GM19099 (cell line): ENCODE measurements around the gene MS4A7.

Experiments used
- POLR2A ChIP-seq: IDR thresholded peaks from 3 replicates; pipeline ENCODE4 v1.6.1; 2011; ENCODE audit warnings: low read depth; ENCODE audit not compliant: insufficient read length; ENCODE audit errors: extremely low read depth

The MS4A7 gene, protein sequence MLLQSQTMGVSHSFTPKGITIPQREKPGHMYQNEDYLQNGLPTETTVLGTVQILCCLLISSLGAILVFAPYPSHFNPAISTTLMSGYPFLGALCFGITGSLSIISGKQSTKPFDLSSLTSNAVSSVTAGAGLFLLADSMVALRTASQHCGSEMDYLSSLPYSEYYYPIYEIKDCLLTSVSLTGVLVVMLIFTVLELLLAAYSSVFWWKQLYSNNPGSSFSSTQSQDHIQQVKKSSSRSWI

DNA sequence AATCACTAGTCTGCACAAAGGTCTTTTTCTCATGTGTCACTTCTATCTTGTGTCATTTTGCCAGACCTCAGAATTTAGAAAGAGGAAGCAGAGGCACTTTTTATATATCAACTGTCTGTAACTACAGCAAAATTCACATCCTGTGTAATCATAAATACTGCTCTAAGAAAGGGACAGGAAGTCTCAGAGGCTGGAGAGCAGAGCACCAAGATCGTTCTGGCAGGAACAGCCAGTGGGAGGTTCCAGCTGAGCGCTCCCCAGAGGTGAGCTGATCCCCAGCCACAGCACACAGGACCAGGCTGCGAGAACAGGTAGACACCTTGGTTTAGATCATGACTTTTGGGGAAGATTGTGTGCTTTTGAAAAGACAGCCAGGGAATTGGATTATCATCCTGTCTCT lies at the start of gene MS4A7:
MS4A7 (plus strand) TSS at position 179 of the 400 bp plus-strand sequence. CDS start 4,610 bp downstream, outside the sequence.
- TF ChIP-seq POLR2A: no peak

DNA sequence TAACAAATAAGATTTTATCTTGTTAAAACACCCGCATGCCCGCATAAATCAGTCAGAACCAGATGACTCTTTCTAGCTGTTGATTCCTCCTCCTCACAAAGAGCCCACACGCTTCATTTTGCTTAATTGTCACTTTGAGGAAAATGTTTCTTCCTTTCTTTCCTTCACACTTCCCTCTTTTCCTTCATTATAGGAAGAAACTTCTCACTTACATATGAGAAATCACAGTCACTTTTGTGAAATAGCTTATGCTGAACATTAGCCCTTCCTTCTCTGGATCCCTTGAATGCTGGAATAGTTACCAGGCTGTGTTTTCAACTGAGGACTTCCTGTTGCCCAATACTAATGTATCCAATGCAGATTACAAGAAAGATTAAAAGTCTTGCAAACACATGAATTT lies 45.5 kb upstream of the MS4A7 start:
- no peak for TF ChIP-seq POLR2A

DNA sequence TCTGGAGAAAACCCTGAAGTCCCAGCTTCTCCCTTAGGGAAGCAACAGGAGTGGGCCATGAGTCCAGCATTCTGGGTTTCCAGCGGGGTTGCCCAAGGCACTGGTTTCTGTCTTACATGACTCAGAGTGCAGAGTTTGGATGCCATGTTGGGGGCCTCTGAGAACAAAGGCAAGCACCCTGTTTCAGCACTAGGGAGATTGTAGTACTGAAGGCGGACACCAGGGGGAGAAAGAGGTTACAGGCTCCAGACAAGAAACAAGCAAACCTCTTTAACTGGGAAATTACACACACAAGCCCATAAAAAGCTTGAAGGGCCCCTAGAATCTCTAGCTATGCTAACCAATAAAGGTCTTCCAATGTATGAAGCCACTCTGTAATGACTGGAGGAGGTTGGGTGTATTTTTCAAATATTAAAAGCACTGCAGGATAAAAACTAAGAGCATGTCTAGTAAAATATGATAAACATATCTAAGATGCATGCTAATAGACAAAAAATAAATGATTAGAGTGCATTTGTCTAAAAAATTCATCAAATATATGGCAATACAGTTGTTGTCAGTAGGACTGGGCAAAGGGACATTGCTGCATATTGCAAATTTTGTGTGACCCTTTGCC lies 44.2 kb upstream of the MS4A7 start:
- no peak for TF ChIP-seq POLR2A

DNA sequence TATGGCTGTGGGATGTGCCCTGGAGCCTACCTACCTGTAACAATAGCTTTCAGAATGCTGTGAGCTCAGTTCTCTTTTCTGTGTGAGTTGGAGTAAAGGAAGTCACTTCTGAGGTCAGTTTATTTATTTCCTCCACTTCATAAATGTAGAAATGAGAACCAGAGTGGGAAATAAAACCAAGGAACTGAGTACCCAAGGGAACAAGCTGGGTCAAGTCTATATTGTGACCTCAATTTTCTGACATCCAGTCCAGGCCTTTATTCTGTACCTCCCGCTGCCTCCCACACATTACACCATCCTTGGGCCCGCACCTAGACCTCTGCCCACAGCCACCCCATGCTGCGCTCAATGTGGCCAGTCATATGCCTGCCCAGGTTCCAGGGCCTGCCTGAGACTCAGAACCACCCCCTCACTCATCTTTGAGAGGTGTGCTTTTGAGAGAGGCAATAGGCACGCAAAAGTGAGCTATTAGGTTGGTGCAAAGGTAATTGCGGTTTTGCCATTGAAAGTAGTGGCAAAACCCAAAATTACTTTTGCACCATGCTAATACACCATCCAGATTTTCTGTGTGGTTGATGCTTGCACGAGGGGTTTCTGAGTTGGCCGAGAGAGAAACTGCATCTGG lies 41.5 kb upstream of the MS4A7 start:
- TF ChIP-seq POLR2A: no peak

DNA sequence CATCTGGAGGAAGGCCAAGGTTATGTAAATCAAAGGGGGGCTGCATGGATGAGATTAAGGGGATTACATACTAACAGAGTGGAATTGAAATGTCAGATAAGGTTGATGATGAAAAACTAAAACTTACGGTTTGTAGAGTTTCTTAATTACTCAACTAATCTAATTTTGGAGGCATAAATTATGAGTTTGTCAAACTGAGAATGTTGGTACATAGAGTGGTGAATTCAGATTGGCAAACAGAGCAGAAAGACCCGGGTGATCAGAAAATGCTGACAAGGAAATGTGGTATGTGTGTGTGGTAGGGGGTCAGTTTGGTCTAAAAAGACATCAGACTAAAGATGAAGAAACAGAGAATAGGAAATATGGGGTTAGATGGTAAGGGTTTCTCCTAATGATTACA lies 40.3 kb upstream of the MS4A7 start:
- TF ChIP-seq POLR2A: no peak

DNA sequence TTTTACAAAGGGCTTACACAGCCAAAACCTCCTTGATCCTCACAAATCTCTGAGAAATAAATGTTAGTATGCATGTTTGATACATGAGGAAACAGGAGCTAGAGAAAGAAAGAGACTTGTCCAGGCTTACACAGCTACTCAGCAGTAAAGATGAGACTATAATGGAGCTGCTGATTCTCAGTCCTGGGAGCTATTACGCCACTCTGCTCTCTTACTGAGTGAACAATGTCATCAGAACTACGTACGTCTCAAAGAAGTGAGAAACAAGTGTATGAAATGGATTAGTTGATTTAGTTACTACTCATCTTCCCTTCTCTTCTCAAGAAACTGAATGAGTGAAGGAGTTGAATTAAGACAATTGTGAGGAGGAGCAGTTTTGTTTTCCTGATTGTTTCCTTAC lies 39.0 kb upstream of the MS4A7 start:
- TF ChIP-seq POLR2A: no peak

DNA sequence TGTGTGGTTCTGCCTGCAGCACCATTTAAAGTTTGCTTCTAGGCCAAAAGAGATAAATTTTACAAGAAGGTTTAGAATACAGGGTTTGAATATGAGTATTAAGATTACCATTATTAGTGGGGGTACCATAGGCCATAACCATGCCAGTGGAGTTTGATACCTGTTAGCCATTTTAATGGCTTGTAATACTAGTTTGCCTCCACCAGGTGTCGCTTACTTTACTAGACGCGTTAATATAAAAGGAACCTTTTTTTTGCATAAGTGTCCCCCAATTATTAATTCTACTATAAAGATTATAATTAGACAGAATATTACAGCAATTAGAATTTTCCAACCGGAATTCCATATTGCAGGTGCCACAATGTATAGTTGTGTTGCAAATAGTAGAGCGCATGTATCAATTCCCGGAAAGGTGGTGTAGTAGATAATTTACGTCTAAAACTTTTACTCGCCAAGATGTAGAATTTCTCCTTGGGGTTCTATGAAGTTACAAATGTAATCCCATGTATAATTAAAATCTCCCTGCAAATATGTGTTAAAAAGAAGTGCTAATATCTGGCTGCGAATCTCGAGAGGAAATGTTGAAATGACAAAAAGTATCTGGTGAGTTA lies 35.1 kb upstream of the MS4A7 start:
- TF ChIP-seq POLR2A: no peak

DNA sequence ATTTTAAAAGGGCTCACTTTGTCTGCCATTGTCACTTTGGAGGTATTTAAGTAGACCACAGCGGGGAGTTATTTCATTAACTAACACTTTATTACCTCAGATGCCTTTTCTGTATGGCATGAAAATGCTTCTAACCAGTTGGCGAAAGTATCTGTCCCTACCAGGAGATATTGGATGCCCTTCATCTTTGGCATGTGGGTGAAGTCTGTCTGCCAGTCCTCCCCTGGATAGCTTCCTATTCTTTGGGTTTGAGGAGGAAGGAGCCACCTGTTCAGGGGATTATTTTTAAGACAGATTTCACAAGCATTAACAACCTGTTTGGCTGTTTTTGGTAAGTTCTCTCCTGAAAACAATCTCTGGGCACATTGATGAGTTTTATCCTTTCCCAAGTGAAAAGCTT lies 34.2 kb upstream of the MS4A7 start:
- no peak for TF ChIP-seq POLR2A

DNA sequence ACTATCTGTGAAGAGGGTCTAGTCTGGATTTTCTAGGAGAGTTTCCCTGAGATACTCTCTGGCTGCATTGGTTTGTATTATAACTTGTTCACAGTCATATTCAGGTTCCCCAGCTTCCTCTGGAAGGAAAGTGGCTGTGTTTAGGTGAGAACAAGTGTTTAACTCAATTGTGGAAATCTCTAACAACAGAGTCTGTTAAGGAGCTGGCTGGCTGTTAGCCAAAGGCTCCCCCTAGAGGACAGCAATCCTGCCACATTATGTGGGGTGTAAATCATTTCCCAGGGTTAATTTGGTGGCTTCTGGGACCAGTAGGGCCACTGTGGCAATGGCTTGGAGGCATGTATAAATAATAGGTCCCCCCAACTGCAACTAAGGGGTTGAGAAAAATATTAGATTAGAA lies 32.8 kb upstream of the MS4A7 start:
- TF ChIP-seq POLR2A: no peak

DNA sequence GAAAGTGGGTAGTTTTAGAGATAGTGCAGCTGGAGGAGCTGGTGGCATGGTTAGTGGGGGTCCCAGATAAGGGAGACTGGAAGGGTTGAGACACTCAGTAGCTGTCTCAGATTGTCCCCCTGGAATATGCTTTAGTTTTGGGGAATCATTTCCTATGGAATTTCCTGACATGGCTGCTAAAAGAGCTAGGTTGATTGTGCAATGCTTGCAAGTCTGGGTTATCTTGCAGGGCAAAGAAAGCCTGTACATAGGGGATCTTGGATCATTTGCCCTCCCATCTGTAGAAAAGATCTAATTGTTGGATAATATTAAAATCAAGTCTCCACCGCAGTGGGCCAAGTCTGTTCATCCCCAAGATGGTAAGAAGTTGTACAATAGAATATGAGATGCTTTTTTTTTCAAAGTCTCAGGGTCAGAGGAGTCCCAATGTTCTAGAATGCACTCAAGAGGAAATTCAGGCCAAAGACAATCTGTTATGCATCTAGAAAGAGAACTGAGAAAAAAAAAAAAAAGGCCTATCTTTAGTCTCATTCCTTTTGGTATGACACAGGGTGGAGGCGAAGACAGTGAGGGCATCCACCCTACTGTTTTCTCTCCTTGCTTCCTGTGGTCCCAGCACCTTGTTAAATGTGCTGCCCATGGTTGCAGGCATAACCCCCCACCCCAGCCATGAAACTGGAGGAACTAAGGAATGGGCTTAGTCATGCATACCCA lies 31.1 kb upstream of the MS4A7 start:
- TF ChIP-seq POLR2A: no peak

DNA sequence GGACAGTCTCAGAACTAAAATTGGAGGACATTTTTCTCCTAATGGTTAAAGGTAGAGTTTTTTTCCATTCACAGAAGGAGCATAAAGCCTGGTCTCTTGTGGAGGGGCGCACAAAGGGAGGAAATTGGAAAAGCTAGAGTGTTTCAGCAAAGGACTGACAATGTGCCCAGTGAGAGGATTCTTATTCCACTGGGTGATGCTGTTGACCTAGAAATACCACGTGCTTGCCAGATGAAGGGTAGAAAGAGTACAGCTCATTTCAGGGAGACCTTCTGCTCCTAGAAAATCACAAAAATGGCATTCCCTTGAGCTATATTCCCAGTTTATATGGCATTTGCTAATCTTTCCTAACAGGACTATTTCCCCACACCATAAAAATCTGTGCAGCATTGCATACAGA lies 30.2 kb upstream of the MS4A7 start:
- TF ChIP-seq POLR2A: no peak

DNA sequence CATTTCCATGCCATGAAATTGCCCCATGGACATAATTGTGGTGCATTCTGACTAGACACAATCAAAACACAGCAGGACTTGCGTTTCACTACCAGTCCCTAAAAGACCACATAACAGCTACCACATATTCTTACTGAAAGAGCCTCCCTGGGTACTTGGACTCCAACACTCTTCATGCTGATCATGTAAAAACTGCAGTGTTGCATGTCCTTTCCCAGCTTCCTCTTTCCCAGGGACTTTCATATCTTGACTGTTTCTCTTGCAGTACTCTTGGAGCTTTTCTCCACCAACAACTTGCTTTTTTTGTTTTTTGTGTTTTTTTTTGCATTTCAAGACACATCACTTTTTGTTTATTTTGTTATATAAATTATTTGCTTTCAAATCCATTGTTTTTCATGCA lies 28.3 kb upstream of the MS4A7 start:
- TF ChIP-seq POLR2A: no peak

DNA sequence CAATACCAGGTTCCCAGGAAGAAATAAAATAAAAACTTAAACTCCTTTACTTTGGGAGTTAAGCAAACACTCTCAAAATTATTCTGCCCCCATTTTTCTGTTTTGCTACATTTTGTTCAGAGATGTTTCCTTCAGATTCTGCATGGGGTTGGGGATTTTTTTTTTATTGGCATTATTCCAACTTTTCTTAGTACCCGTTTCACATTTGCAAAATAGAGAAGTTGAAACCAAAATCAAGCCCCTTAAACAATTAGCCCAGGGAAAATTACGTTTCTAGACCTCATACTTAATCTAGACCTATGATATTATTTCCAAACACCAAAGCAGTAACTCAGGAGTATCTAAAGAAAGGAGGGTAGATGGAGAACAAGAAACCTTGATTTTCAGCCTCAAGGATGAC lies 20.6 kb upstream of the MS4A7 start:
- no peak for TF ChIP-seq POLR2A

DNA sequence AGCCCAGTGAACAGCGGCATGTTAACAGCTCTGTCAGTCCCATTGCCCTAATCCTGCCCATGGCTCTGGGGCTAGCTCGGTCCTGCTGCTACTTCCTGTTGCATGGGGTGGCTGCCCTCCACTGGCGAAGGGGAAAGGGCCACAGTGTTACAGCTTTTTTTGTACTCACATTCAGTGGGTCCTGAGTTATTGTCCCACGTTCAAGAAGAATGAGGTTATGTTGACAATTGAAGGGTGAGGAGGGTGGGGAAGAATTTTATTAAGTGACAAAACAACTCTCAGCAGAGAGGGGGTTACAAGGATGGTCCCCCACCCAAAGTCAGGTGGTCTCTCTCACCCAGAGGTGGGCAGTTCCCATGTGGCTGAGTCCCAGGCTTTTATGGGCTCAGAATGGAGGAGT lies 17.7 kb upstream of the MS4A7 start:
- no peak for TF ChIP-seq POLR2A

DNA sequence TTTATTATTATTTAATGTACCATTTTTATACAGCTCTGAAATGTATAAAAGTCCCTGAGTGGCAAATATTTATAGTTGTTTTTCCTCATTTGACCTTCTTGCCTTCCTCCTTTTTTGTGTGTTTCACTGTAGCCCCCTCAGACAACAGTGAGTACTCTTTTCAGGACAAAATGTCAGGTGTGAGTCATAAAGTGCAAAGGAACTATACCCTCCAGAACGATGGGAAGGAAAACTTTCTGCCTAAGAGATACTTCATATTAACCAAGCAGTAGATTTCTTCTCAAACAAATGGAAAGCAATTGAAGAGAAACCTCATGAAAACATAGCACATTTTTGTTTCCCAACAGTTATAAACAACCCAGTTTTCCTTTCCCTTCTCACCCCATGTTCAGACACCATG lies 16.1 kb upstream of the MS4A7 start:
- no peak for TF ChIP-seq POLR2A

DNA sequence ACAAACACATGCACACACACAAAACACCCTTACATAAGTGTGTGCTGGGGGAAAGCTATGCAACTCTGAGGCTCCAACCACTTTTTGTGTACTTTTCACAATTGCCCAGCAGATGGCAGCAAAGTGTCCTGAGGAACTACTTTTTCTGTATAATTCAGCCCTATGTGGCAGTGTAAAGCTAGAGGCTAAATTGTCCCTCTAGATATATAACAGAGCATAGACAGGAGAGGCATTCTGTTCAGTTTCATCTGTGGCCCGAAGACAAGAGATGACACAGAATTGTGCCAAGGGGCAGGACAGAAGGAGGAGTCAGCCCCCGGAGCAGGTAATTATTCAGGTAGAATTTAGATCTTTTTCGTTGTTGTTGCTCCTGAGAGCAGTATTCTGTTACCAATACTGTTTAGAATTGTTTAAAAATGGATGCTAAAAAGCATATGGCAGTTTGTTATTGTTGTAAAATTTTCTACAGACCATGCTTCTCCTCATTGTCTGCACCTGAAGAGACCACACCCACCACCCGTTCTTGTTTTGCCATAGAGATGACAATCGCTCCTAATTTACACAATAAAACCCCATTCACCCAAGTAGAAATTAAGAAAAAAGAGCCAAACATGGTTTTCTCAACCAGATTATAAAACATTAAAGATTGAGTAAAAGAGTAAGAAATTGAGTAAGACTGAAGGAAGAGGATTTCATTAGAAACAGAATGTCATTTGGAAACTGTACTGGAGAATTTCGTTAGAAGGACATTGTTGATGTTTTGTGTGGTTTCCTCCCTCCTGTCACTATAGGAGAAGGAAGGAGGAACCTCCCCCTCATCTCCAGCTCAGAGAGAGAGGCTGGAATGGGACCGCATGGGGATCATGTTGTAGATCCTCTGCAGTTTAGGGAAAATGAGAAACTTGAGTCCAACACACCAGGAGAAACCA lies 14.5 kb upstream of the MS4A7 start:
- TF ChIP-seq POLR2A: no peak
